Effector memory CD4-positive, alpha-beta T cell (primary cell): ENCODE results near the gene GPR107.

Experiments used
- DNase-seq, 3 donors: peaks; one replicate each; pipeline ENCODE4 v3.0.0-alpha.2; 2020
- H3K27ac ChIP-seq: 2 replicates; pipeline ENCODE4 v1.7.0; 2013; ENCODE audit warnings: mild to moderate bottlenecking, low read length, moderate library complexity; ENCODE audit not compliant: insufficient read depth, poor library complexity, severe bottlenecking
- H3K27me3 ChIP-seq: replicated peaks from 2 replicates; pipeline ENCODE4 v1.7.0; 2013; ENCODE audit warnings: mild to moderate bottlenecking, low read length; ENCODE audit not compliant: insufficient read depth, control insufficient read depth, poor library complexity, severe bottlenecking
- H3K36me3 ChIP-seq: 2 replicates; pipeline ENCODE4 v1.7.0; 2013; ENCODE audit warnings: mild to moderate bottlenecking, low read length, moderate library complexity; ENCODE audit not compliant: control insufficient read depth, insufficient read depth
- H3K4me1 ChIP-seq: 2 replicates; pipeline ENCODE4 v1.7.0; 2013; ENCODE audit warnings: low read length, mild to moderate bottlenecking; ENCODE audit not compliant: control insufficient read depth, insufficient read depth, poor library complexity, severe bottlenecking
- H3K4me3 ChIP-seq: 2 replicates; pipeline ENCODE4 v1.7.0; 2013; ENCODE audit warnings: low read length, low read depth, mild to moderate bottlenecking; ENCODE audit not compliant: insufficient read depth, poor library complexity, severe bottlenecking
- H3K9me3 ChIP-seq: 2 replicates; pipeline ENCODE4 v1.7.0; 2013; ENCODE audit warnings: mild to moderate bottlenecking, low read length, moderate library complexity; ENCODE audit not compliant: control insufficient read depth

GPR107 gene

DNA sequence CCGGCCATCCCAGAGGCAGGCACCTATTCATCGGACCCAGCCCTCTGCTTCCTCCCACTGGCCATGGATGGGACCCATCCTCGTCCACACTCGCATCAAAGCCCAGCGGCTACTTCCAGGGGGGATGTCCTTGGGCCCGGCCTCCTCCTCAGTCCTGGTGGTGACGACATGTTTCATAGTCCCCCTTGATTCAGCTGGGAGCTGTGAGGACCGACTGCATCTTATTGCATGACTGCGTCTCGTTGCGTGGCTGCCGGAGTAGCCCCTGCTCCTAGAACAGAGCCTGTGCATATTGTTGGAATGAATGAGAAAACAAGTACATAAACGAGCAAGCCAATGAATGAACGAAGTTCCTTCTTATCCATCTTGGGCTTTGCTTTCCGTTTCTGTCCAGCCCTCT is 131.3 kb downstream of the GPR107 start:
- Histone ChIP-seq H3K9me3 (no peaks in the 10 kb centered on the region), H3K27ac (no peak overlapping the region), H3K27me3 (no peaks in the 10 kb centered on the region), H3K4me1 (no peaks in the 10 kb centered on the region), H3K4me3 (no peak overlapping the region), H3K36me3 (no peaks in the 10 kb centered on the region)
- no peak for DNase-seq

- no peaks in the 10 kb centered on the region for H3K27me3 ChIP-seq
- no peak overlapping the region for H3K4me3 ChIP-seq
- no peaks in the 10 kb centered on the region for H3K36me3 ChIP-seq
- H3K4me1 ChIP-seq, result no peaks in the 10 kb centered on the region
- DNase-seq, result no peak
- no peak overlapping the region for H3K27ac ChIP-seq
- H3K9me3 ChIP-seq, result no peaks in the 10 kb centered on the region
These were observed 131.9 kb downstream of the GPR107 start for GRCh38 chr9:130185490-130186031.

DNA sequence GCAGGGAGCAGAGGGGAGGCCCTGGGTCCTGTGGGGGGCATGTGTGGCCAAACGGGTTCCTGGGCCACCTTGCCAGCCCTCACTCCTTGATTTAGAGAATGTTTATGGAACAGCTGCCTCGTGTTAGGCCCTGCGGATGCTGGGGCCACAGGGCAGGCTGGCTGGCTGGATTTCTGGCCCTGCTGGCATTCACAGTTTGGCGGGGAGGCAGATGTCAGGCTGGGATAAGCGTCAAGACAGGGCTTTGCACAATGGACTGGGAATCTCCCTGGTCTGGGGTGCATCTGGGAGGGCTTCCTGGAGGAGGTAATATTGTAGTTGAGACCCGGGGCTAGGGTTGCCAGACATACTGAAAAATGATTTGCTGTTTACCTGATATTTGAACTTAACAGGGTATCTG is 132.3 kb downstream of the GPR107 start:
- DNase-seq, result no peak
- Histone ChIP-seq H3K27ac (no peak overlapping the region), H3K4me1 (no peaks in the 10 kb centered on the region)

DNA sequence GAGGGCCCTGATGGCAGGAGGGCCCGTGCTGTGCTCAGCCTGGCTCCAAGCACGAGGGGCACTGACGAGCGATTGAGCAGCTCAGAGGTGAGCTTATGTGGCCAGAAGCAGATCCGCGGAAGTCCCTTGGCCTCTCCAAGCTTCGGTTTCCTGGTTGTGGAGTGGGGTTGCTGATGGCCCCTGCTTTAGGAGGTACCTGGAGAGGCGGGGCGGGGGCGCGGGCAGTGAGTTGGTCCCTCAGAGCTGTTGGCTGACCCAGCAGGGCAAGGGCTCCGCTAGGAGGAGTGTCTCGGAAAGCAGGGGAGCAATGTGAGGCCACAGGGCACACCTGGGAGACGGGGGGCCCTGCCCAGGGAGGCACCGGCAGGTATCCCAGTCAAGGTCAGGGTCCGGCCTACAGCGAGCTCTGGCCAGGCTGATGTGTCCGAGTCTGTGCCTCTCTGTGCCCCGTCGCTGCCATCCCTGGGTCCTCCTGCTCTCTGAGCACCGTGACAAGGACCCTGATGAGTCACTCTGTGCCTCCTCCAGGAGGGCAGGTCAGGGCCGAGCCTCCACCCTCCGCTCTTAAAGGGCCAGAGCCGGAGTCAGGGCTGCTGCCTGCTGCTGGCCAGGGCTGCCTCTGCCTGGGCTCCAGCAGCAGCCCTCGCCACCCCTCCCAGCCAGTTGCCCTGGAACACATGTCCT is 133.3 kb downstream of the GPR107 start:
- H3K27me3 ChIP-seq, result no peaks in the 10 kb centered on the region
- no peak overlapping the region for H3K27ac ChIP-seq
- H3K4me1 ChIP-seq, result no peaks in the 10 kb centered on the region
- DNase-seq, result no peak
- no peaks in the 10 kb centered on the region for H3K36me3 ChIP-seq
- H3K4me3 ChIP-seq, result no peak overlapping the region
- no peaks in the 10 kb centered on the region for H3K9me3 ChIP-seq

More for the DNA sequence above, 132.3 kb downstream of the GPR107 start:
- H3K27me3 ChIP-seq, result no peaks in the 10 kb centered on the region
- no peaks in the 10 kb centered on the region for H3K36me3 ChIP-seq
- no peaks in the 10 kb centered on the region for H3K9me3 ChIP-seq
- H3K4me3 ChIP-seq, result no peak overlapping the region

DNA sequence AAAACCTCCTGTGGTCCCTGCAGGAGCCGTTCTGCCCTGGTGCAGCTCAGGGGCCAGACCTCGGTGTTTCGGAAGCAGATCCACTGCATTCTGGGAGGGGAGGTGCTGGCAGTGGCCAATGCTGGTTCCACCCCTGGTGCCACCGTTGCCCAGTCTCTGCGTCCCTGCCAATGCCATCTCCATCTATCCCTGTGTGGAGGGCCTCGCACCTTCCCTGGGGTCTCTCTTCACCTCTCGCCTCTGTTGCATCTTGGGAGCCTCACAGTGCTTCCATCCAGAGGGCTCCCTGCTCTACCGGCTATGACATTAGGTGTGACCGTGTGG is 133.8 kb downstream of the GPR107 start:
- H3K9me3 ChIP-seq, result no peaks in the 10 kb centered on the region
- H3K27ac ChIP-seq, result no peak overlapping the region
- H3K4me1 ChIP-seq, result no peaks in the 10 kb centered on the region
- no peaks in the 10 kb centered on the region for H3K36me3 ChIP-seq
- DNase-seq, result no peak
- H3K27me3 ChIP-seq, result no peaks in the 10 kb centered on the region
- no peak overlapping the region for H3K4me3 ChIP-seq

DNA sequence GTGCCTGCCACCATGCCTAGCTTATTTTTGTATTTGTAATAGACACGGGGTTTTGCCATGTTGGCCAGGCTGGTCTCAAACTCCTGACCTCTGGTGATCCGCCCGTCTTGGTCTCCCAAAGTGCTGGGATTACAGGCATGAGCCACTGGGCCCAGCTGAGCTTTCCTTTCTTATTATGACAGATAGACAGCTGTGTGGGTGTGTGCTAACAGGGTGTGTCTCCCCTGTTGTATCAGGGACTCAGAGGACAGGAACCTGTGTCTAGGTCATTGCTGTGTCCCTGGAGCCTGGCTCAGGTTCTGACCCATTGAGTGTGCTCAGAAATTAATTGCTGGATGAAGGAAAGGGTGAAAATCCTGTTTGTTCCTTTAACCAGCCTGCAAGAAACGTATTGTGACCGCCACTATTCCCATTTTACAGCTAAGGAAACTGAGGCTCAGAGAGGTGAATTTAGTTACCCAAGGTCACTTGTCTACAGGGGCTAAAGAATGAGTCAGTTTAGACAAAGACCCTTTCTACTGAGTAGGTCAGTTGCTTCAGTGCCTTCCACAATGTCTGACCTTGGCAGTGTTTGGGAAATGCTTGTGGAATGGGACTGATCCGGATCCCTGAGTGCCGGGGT is 135.3 kb downstream of the GPR107 start:
- Histone ChIP-seq H3K36me3 (no peaks in the 10 kb centered on the region), H3K4me1 (no peaks in the 10 kb centered on the region), H3K27me3 (no peaks in the 10 kb centered on the region), H3K27ac (no peak overlapping the region), H3K4me3 (no peak overlapping the region), H3K9me3 (no peaks in the 10 kb centered on the region)
- no peak for DNase-seq
